DMS153 treated with DMSO at 0.1 percent for 48 hours (cell line): ENCODE measurements around the gene NMT1.

Source experiments
- DNase-seq: peaks from one replicate; lab custom pipeline; 2025; ENCODE audit not compliant: unreplicated experiment; lab: John Stamatoyannopoulos, UW

NMT1 gene

DNA sequence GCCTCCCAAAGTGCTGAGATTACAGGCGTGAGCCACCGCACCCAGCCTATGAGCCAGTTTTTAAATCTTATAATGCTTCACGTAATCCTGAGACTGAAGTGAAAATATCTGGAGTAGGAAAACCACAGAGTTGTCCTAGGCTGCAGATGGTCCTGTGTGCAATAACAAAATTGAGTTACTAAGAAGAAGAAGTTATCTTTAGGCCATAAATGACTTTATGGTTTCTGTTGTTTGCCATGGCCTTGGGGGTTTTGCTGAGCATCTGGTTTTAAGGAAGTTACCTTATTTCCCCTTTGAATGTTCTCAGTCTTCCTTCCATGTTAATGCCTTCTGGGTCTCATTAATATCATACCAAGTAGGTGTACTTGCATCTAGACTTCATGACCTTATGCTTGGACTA is 16.5 kb downstream of the NMT1 start:
- no peak for DNase-seq

DNA sequence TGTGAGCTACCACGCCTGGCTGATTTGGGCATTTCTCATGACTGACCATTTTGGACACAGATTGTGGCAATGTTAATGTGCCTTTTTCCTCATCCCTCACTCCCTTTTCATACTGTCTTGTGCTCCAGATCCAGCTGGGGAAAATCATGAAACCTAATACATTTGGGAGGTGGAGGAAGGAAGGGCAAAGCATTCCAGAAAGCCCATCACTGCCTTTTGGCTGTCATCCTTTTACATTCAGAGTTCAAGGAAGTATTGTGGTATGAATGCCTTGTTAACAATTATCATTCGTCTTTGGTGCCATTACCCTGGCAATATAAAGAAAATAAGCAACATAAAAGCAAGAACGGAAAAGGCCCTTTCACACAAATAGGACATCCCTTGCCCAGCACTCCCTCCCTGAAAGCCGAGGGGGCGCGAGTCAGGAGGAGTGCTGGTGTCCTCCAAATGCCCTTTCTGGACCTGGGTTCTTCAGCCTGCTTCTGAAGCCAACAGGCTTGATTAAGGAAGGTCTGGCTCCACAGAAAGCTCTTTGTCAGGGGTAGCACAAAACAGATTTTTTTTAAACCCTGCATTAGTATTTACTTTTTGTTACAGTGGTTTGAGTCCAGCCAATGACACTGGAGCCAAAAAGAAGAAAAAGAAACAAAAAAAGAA is 20.1 kb downstream of the NMT1 start:
- DNase-seq = no peak

DNA sequence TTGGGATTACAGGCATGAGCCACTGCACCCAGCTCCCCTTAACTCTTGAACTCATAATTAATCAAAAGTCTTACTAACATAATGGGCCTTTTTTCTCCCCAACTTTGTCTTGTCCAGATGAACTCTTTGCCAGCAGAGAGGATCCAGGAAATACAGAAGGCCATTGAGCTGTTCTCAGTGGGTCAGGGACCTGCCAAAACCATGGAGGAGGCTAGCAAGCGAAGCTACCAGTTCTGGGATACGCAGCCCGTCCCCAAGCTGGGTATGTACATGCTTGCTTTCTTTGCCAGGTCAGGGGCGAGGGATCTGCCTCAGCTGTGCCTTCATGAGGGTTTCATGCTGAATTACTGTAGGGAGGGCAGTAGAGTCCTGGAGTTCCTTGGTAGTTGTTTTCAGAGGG is 25.3 kb downstream of the NMT1 start:
- DNase-seq = no peak

DNA sequence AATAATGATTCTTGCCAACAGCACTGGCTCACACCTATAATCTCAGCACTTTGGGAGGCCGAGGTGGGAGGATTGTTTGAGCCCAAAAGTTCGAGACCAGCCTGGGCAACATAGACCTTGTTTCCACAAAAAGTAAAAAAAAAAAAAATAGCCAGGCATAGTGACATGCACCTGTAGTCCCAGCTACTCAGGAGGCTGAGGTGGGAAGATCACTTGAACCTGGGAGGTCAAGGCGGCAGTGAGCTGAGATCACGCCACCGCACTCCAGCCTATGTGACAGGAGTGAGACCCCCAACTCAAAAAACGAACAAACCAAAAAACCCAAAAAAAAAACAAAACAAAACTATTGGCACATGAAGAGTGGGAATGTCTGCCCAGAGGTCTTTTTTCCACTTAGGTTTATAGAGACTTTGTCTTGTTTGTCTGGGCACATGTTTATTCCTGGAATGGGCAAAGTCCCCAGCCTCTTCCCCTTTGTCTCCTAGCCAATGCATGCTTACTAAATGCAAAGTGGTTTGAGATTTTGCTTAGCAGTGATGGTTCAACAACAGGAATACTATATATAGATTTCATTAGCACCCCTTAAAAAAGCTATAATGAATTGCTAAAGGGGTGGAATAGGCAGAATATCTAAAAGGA is 25.9 kb downstream of the NMT1 start:
- no peak for DNase-seq

DNA sequence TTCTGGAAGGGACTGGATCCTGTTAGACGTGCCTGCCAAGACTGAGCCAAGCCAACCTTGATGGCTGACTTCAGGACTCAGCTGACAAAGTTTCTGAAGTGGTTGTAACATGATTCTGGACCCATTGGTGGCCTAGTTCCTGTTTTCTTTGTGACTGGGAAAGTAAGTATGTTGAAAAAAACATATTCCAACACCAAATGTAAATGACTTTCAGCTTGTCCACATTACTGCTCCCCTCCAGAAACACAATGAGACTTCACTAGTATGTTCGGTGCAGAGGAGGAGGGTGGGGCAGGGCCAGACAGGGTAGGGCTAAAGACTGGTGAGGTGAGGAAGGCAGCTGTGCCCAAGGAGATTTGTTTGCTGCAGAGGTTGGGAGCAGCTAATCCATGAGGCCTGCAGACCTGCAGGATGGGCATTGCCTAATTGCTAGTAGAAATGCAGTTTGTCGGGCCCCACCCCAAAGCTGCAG is 26.4 kb downstream of the NMT1 start:
- no peak for DNase-seq

DNA sequence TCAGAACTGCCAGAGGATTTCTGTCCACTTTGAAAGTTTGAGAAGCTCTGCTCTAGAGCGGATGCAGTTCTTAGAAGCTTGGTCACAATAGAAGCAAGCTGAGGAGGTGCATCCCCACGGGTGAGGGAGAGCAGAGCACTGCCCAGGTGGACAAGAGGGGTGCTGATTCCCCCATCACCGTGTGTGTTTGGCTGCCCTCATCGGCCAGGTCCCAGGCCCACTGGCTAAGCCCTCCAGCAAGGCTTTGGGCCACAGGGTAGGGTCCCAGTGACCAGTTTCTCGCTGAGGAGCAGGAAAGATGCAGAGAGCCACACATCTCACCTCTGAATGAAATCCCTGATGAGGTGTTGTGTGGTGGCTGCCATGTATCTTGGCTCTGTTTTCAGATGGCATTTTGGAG is 26.9 kb downstream of the NMT1 start:
- DNase-seq = no peak

DNA sequence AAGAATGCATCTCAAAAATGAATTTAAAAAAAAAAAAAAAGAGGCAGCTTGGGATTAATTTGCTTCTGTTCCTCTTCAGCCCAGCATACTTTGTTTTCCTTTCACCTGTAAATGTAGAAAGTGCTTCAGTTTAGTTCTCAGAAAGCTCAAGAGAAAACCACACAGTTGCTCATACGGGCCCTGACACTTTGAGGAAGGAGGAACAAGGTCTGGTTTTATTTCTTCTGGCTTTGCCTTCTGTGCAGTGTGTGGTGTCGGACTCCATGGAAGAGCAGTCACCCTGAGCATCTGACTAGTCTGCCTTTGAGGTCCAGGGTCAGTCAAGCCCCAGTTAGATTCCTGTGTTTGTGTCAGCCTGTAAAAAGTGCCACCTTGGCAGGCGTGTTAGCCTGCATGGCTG is 27.6 kb downstream of the NMT1 start:
- DNase-seq = no peak

DNA sequence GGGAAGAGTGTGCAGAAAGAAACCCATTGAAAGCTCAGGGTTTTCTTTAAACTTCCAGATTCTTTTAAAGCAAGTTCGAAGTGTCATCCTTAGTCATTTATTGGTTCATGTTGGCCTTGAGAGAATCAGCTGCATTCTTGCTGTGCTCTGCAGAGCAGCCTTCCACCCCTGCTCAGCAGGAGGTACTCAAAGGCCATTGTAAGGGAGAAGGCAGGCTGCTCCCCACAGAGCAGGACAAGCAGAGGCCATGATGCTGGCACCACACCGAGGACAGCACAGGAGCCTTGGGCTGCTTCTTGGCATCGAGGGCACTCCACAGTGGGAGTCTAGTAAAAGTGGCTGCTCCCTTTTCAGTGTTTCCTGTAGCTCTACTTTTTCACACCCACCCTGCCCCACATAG is 29.6 kb downstream of the NMT1 start:
- DNase-seq = no peak

DNA sequence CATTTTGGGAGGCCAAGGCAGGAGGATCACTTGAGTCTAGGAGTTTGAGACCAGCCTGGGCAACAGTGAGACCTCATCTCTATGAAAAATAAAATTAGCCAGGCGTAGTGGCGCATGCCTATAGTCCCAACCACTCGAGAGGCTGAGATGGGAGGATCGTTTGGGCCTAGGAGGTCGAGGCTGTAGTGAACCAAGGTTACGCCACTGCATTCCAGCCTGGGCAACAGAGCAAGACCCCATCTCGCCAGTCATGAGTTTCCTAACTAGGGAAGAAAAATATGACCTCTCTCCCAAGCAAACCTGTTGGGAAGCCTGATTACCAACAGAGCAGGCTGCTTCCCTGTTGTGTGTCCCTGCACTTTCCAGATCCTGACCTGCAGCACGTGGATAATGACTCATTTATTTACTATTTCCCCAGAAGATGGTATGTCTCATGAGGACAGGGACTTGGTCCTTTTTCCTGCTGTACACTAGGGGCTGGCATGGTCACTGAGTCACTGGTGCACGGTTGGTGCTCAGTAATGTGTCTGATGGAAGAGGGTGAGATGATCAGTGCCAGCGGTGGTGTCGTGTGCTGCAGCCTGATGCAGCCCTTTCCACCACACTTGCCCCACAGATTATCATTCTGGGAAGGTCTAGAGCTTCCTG is 30.8 kb downstream of the NMT1 start:
- no peak for DNase-seq

DNA sequence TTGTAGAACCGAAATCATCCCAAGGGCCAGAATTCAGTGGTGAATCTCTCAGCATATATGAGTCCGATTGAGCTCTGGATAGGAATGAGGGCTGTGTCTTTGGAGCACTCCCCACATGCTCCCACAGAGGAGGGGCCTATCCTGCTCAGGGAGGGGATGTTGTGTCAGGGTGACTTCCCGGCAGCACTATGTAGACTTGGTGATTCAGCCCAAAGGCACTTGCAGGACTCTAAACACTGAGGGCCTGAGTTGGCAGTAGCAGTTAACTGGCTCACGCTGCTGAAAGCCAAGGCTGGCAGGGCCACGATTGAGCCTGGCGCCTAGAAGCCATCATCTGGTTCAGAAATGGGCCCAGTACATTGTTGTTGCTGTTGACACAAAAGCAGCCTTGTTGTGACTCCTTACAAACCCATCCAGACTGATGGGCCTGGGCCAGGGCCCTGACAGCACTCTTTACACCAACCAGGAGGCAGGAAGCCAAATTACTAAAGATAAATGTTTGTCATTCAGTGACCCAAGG is 31.9 kb downstream of the NMT1 start:
- DNase-seq = no peak

DNA sequence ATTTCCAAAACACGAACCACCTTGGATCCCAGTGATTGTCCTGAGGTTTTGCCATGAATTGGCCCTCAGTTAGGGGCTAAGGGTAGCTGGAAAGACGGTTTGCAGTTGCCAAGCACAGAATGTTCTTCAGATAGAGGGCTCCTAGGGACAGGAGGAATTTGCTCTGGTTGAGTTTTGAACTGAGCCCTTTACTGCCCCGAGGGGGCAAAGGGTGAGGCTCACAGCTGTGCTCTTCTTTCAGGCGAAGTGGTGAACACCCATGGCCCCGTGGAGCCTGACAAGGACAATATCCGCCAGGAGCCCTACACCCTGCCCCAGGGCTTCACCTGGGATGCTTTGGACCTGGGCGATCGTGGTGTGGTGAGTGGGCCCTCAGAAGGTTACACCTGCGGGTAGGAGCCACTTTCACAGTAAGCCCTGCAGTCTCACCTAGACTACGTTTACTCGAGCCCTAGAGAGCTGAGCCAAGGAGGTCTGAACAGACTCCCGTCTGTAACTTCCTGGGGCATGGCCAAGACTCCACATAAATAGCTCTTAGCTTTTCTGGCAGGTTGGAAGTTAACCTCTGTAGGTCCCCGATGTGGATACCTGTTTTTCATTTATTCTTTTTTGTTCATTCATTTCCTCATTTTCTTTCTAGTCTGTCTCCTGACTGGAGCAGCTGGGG is 32.5 kb downstream of the NMT1 start:
- no peak for DNase-seq

DNA sequence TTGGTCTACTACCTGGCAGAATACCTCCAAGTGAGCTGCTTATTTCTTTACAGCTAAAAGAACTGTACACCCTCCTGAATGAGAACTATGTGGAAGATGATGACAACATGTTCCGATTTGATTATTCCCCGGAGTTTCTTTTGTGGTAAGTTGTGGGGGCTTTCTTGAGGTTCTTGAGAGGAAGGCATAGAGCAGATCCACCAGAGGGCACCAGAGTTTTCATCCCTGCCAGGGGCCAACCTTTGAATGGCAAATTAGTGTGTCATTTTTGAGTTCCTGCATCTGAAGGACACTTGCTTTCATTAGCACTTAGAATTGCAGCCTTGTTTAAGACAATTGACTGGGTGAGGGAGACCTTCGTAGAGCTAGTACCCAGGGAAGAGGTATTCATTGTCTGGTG is 35.0 kb downstream of the NMT1 start:
- DNase-seq = no peak

DNA sequence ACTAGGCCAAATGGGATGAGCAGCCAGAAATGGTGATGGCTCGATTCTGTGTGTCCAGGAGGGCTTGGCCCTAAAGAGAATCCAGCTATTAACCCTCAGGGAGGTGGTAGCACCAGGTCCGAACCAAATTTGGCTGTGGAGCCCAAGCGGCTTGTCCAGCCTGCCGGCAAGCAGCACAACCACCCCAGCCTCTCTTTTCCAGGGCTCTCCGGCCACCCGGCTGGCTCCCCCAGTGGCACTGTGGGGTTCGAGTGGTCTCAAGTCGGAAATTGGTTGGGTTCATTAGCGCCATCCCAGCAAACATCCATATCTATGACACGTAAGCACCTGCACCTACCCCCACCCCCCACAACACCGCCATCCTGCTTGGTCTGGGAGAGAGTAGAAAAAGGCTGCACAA is 35.8 kb downstream of the NMT1 start:
- no peak for DNase-seq

DNA sequence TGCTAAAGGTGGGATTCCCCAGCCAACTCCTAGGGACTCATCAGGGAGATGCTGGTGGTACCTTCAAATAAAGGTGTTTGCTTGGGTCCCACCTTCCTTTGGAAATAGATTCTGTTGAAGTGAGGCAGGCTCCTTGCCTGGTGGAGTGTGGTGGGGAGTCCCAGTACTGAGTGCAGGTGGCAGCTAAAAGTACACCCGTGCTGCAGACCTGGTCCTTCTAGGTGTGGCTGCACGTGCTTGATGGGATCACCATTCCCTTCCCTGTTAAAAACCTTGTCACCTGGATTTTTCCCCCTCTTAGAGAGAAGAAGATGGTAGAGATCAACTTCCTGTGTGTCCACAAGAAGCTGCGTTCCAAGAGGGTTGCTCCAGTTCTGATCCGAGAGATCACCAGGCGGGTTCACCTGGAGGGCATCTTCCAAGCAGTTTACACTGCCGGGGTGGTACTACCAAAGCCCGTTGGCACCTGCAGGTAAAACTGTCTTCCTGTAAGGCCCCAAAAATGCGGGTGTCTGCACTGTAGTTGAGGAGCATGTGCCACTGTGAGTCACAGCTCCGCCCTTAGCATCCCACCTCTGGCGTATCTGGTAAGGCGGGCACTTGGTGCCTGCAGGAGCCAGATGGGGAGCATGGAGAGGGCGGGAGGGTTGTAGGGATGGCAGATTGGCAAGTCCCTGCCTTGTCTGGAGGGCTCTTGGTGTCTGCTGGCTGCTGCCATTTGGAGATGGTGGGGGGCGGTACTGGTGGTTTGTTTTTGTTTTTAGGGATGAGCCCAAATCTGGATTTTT is 37.2 kb downstream of the NMT1 start:
- no peak for DNase-seq

DNA sequence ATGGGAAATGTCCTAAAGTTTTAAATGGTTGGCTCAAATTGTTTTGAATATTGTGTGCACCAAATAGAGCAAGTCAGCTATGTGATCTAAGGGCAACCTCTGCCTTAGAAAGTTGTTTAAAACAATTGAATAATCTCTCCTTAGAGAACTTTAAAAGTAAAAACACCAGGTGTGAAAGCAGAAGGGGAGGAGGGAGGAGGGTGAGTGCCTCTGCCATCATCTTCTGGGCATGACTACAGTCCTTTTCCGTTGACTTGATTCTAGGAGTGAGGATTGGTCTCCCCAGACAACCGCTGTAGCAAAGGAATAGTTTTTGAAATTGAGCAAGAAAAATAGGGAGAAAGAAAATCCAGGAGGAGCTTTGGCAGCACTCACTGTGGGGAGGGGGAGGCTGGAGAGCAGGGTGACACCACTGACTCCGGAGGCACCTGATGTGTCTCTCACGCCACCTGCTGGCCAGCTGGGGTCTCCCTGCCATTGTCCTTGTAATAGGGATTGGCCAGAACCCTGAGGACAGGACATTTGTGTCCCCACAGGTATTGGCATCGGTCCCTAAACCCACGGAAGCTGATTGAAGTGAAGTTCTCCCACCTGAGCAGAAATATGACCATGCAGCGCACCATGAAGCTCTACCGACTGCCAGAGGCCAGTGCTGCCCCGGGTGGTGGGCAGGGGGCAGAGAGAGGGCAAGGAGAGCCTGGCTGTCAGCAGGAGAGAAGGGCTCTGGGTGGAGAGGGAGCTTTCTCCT is 37.9 kb downstream of the NMT1 start:
- peak; percentile 29 for DNase-seq

DNA sequence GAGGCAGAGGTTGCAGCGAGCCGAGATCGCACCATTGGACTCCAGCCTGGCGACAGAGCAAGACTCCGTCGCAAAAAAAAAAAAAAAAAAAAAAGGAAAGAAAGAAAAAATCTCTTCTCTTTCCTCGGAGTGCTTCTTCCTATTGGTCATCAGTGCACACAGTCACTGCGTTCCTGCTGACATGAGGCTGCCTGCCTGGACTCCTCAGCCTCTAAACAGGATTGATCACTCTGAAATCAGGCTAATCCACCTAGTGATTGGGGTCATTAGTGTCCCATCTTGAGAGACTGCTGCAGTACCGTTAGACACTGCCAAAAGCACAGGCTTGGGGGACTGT is 40.4 kb downstream of the NMT1 start:
- DNase-seq = no peak

DNA sequence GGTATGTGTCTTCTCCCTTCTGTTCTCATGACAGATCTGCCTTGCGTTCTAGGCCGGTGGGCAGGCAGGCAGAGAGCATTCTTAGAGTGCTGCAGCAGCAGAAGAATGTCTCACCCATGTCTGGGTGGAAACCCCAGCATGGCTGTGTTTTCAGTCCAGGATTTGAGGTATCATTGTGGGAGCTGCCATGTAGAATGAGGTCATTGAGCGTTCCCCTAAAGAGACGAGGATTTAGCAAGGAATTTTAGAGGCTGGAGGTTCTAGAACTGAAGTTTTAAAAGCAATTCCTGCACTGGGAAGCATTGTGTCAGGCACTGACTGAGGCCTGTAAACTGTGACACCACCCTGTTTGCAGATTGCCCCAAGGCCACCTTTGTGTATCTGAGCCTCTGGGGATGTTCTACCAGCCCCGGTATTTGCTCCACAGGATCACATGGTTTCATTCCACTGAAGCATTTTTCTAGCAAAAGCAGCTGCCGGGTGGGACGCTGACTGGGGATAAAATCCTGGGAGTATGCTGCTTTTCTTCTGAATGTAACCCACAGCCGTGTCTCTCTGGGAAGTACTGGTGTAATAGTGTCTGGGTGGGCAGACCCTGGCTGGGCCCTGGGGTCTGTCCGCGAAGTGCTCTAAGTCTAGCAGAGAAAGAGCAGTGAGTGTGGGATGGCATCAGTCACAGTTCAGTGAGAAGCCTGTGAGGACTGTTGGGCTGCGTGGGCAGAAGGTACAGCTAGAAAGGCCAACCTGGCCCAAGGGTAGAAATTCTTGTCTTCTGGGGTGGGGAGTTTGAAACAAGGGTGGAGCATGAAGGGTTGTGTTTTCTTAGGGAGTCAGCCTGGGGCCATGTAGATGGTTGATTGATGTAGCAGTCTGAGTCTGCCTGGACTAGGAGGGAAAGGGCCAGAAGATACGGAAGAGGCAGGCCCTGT is 41.0 kb downstream of the NMT1 start:
- DNase-seq = no peak

DNA sequence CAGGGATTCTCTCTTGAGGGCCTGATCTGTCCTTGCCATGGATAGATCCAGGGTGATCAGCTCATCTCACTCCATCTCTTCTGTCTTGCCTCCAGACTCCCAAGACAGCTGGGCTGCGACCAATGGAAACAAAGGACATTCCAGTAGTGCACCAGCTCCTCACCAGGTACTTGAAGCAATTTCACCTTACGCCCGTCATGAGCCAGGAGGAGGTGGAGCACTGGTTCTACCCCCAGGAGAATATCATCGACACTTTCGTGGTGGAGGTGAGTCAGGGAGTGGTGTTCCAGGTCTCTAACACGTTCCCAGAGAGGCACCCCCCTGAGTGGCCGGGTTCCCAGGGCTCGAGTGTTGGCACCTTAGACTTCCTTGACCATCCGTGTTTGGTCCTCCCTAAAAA is 41.7 kb downstream of the NMT1 start:
- DNase-seq = no peak

DNA sequence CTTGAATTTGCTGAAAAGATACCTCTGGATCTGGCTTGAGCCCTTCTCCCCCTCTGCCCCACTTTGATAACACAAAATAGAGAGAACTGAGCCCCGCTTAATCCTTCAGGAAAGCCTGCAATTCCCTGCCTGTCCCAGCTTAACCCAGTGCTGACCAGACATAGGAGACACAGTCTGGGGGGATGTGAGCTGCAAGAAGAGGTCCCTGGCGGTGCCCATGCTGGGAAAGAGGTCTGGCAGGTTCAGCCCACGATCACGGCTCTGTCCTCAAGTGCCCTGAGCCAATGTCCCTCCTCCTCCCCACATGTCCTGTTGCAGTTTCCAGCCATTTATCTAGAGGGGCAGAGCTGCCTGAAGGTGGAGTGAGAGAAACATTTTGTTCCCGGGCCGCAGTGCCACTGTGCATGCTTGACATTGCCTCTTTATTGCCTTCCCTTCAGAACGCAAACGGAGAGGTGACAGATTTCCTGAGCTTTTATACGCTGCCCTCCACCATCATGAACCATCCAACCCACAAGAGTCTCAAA is 42.2 kb downstream of the NMT1 start:
- DNase-seq = no peak
